ENCODE data around the gene NCAN. TPM values are rescaled to one million over a fixed set of nuclear protein-coding genes. Genes with fewer than 3 reads are reported as not detected.
A peak's percentile ranks its signal among the peaks of the same experiment; 100 is the strongest.
"Not testable (repeated sequence)": the region's sequence is repeated elsewhere in the genome, so short reads cannot be mapped to it uniquely, and the experiment has no call there.

The NCAN gene
- polyA plus RNA-seq, 2 of the 4 experiments (the other 2 are of a cell fraction) = 0.03 to 0.05 TPM

GRCh38 chr19:19217099-19217498 lies 5.3 kb downstream of the NCAN start:
- TF ChIP-seq MAFK (IDR thresholded peaks at IDR 0.05; ENCODE audit: partially characterized antibody) = peak; percentile 58
- no peak for TF ChIP-seq TP53 (CRISPR knock-in tag; IDR thresholded peaks at IDR 0.05)
- ATAC-seq = peak in 1 of 2 experiments; percentile 50; a peak in 2 of 6 replicates
- CTCF ChIA-PET = interaction anchor here (1.2 to 3.3 kb wide), 2 partner anchors 8 to 15 kb away, joined by 3 to 13 read pairs; no protein-coding TSS in a partner anchor
- 3% methylated on average over 4 of the region's 4 CpGs for WGBS (ENCODE audit: missing lambda C conversion rate)
- peak overlapping the region; percentile 28; the same call in 1 of the 3 replicates for H3K4me2 ChIP-seq
- no peaks in the 10 kb centered on the region for H3K9me3 ChIP-seq
- H3K4me1 ChIP-seq = no peaks in the 10 kb centered on the region
- POLR2A ChIA-PET = no interaction called here
- FAIRE-seq = no peak
- H3K4me3 ChIP-seq = no peak overlapping the region
- no peak overlapping the region for H3K27ac ChIP-seq
- peak; percentile 21 to 78 for DNase-seq (ENCODE audit: low read depth in 1 of 2, low spot score in 1 of 2)

GRCh38 chr19:19218911-19219310 lies 7.2 kb downstream of the NCAN start:
- no peak for DNase-seq (ENCODE audit: low read depth in 1 of 2, low spot score in 1 of 2)
- Histone ChIP-seq H3K27ac (no peak overlapping the region), H3K4me3 (no peak overlapping the region), H3K4me2 (no peak overlapping the region), H3K4me1 (no peaks in the 10 kb centered on the region), H3K9me3 (no peaks in the 10 kb centered on the region)
- ChIA-PET POLR2A (no interaction called here), CTCF (no interaction called here)
- TF ChIP-seq CTCF (IDR thresholded peaks at IDR 0.05) (no peak), RCOR1 (IDR thresholded peaks at IDR 0.05; ENCODE audit: low read depth, low read length) (no peak), HOXB5 (CRISPR knock-in tag; IDR thresholded peaks at IDR 0.05) (no peak), EP300 (IDR thresholded peaks at IDR 0.05) (no peak)
- FAIRE-seq = no peak
- no peak for ATAC-seq
- 40% methylated on average over 1 of the region's 21 CpGs for WGBS (ENCODE audit: missing lambda C conversion rate)

- not testable (repeated sequence) for DNase-seq (ENCODE audit: low read depth in 1 of 2, low spot score in 1 of 2)
- CTCF ChIA-PET = interaction anchor here (1.3 kb wide), 1 partner anchor 45 kb away, joined by 3 read pairs; no protein-coding TSS in a partner anchor
- 21% methylated on average over 7 of the region's 8 CpGs for WGBS (ENCODE audit: missing lambda C conversion rate)
Observed at GRCh38 chr19:19221000-19221399, 9.2 kb downstream of the NCAN start.

GRCh38 chr19:19223060-19223459 lies 11.3 kb downstream of the NCAN start:
- ATAC-seq = no peak
- no peak for DNase-seq (ENCODE audit: low read depth in 1 of 2, low spot score in 1 of 2)
- TF ChIP-seq FOSL2 (IDR thresholded peaks at IDR 0.05) (no peak), FOSL2 (CRISPR knock-in tag; IDR thresholded peaks at IDR 0.05) (no peak), HMGXB4 (CRISPR knock-in tag; IDR thresholded peaks at IDR 0.05; ENCODE audit: borderline replicate concordance) (no peak), HOXB13 (CRISPR knock-in tag; IDR thresholded peaks at IDR 0.05; ENCODE audit: low read depth) (no peak), NFE2L2 (conservative IDR thresholded peaks at IDR 0.05; ENCODE audit: low read length) (no peak), CHD4 (IDR thresholded peaks at IDR 0.05; ENCODE audit: borderline replicate concordance) (no peak), HEYL (CRISPR knock-in tag; IDR thresholded peaks at IDR 0.05) (no peak), GATA3 (IDR thresholded peaks at IDR 0.05; ENCODE audit: borderline replicate concordance) (no peak), SREBF2 (IDR thresholded peaks at IDR 0.05) (no peak), RFX5 (IDR thresholded peaks at IDR 0.05) (no peak), TP53 (CRISPR knock-in tag; IDR thresholded peaks at IDR 0.05) (no peak), PBX3 (IDR thresholded peaks at IDR 0.05) (no peak), EHF (CRISPR knock-in tag; IDR thresholded peaks at IDR 0.05) (no peak), HDAC2 (IDR thresholded peaks at IDR 0.05) (no peak), BHLHE40 (IDR thresholded peaks at IDR 0.05; ENCODE audit: low read depth, low read length) (no peak), TFCP2L1 (CRISPR knock-in tag; IDR thresholded peaks at IDR 0.05) (no peak), POLR2AphosphoS2 (conservative IDR thresholded peaks at IDR 0.05; ENCODE audit: low read length) (no peak), CBX8 (IDR thresholded peaks at IDR 0.05) (no peak), MAFK (IDR thresholded peaks at IDR 0.05; ENCODE audit: partially characterized antibody) (no peak)
- Histone ChIP-seq H3K27ac (no peak overlapping the region), H3K4me1 (0 out of 3 replicates have a peak, but pooled peaks cover 6% of the 10 kb centered on the region), H3K9me3 (no peaks in the 10 kb centered on the region), H3K4me2 (no peak overlapping the region), H3K4me3 (no peak overlapping the region)
- ChIA-PET POLR2A (no interaction called here), CTCF (no interaction called here)
- FAIRE-seq = no peak
- WGBS (ENCODE audit: missing lambda C conversion rate) = 76% methylated on average over 5 of the region's 5 CpGs

More at GRCh38 chr19:19221000-19221399, 9.2 kb downstream of the NCAN start:
- FAIRE-seq, H3K4me3 ChIP-seq, H3K27ac ChIP-seq, H3K9me3 ChIP-seq, POLR2A ChIA-PET, H3K4me1 ChIP-seq, ATAC-seq, H3K4me2 ChIP-seq: not testable (repeated sequence)
